Ishikawa (cell line): Measurements from ENCODE around the gene FZR1.

Experiments used
- CEBPB ChIP-seq: IDR thresholded peaks from 2 replicates; pipeline ENCODE4 v1.6.1; 2012
- CREB1 ChIP-seq: IDR thresholded peaks from 2 replicates; pipeline ENCODE4 v1.6.1; 2012; ENCODE audit warnings: low read depth
- EGR1 ChIP-seq: IDR thresholded peaks from 2 replicates; pipeline ENCODE4 v1.6.1; 2012
- EP300 ChIP-seq: IDR thresholded peaks from 2 replicates; pipeline ENCODE4 v1.6.1; 2012; ENCODE audit warnings: borderline replicate concordance
- FOXM1 ChIP-seq: IDR thresholded peaks from 2 replicates; pipeline ENCODE4 v1.6.1; 2012; ENCODE audit warnings: low read depth, borderline replicate concordance
- MAX ChIP-seq: IDR thresholded peaks from 2 replicates; pipeline ENCODE4 v1.6.1; 2012
- RAD21 ChIP-seq: IDR thresholded peaks from 2 replicates; pipeline ENCODE4 v1.6.1; 2012; ENCODE audit warnings: low read depth
- TCF12 ChIP-seq: IDR thresholded peaks from 2 replicates; pipeline ENCODE4 v1.6.1; 2012; ENCODE audit warnings: low read depth
- YY1 ChIP-seq: IDR thresholded peaks from 2 replicates; pipeline ENCODE4 v1.6.1; 2012; ENCODE audit warnings: low read depth

- TF ChIP-seq CREB1: no peak
- TF ChIP-seq YY1: no peak
- TF ChIP-seq RAD21: no peak
- TF ChIP-seq MAX: no peak
- TF ChIP-seq TCF12: no peak
- TF ChIP-seq EGR1: no peak
- TF ChIP-seq FOXM1: no peak
- no peak for TF ChIP-seq CEBPB
- no peak for TF ChIP-seq EP300
These were observed 31.5 kb downstream of the FZR1 start for GRCh38 chr19:3537438-3538240.
